G401.6 (cell line): ENCODE measurements around the gene CD63.

Experiments
- FAIRE-seq: peaks from 2 replicates; lab custom pipeline; 2012; peaks lifted over from hg19 to GRCh38; lab: Jason Lieb, UNC

Gene CD63

DNA sequence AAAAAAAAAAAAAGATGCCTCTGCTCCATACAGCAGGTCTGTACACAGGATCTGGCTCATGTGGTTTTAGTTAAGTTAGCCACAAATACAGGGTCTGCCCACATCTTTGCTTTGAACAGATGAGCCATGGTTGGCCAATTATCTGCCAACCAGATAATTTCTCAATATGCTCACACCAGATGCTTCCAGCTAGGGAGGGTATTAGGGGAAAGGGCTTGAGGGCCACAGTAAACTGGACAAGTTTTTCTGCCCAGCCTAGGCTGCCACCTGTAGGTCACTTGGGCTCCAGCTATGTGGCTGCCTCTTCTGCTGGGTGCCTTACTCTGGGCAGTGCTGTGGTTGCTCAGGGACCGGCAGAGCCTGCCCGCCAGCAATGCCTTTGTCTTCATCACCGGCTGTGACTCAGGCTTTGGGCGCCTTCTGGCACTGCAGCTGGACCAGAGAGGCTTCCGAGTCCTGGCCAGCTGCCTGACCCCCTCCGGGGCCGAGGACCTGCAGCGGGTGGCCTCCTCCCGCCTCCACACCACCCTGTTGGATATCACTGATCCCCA is 7.8 kb downstream of the CD63 start:
- no peak for FAIRE-seq

DNA sequence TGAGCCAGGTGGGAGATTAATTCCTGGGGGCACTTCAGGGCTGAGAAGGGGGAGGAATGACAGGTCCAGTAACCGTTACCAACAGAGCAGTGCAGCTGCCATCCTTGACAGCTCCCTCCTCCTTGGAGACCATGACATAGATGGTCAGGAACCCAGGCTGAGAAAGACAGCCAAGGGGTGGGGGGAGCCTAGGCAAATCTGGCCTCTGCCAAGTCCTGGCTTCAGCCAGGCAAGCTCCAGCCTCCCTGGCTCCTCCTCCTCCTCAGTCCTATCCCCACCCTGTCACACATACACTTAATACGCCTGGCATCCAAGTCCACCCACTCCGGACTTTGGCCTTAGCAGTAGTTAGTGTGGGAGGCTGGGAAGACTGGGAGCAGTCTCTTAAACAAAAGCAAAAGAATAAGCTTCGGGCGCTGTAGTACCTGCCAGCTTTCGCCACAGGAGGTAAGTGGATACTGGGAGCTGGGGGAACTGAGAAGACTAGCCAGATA is 8.7 kb downstream of the CD63 start, which contains the start of gene RDH5:
RDH5 (plus strand) TSS at position 323 of the 494 bp plus-strand sequence. CDS start 792 bp downstream, outside the sequence.
- no peak for FAIRE-seq

DNA sequence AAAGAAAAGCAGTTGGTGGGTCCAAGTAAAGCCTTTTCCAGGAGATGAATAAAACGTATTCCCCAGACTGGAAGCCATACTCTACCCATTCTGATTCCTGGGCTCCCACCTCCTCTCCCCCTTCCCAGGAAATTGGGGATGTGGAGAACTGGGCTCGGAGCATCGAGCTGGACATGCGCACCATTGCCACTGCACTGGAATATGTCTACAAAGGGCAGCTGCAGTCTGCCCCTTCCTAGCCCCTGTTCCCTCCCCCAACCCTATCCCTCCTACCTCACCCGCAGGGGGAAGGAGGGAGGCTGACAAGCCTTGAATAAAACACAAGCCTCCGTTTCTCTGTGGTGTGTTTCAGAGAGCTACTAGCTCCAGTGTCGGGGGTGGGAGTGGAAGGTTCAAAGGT is 9.4 kb downstream of the CD63 start:
- FAIRE-seq = no peak

- no peak for FAIRE-seq
These were observed 10.1 kb downstream of the CD63 start for GRCh38 chr12:55718624-55719275.

DNA sequence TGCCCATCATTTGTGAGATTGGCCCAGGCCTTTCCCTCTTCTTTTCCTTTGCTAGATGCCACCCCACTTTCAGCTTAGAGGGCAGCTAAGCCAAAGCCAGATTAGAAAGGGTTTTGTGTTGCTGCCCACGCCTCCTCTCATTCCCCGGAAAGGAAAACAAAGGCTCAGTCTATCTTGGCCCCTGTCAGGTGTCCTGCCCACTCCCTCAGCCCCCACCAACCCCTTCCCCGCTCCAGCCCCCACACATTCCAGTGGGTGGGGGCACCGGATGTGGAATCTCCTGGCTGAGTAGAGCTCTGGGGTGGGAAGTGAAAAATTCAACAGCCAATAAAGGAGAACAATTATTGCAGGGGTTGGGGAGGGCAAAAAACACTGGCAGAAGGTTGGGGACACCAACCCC is 10.8 kb downstream of the CD63 start:
- no peak for FAIRE-seq

DNA sequence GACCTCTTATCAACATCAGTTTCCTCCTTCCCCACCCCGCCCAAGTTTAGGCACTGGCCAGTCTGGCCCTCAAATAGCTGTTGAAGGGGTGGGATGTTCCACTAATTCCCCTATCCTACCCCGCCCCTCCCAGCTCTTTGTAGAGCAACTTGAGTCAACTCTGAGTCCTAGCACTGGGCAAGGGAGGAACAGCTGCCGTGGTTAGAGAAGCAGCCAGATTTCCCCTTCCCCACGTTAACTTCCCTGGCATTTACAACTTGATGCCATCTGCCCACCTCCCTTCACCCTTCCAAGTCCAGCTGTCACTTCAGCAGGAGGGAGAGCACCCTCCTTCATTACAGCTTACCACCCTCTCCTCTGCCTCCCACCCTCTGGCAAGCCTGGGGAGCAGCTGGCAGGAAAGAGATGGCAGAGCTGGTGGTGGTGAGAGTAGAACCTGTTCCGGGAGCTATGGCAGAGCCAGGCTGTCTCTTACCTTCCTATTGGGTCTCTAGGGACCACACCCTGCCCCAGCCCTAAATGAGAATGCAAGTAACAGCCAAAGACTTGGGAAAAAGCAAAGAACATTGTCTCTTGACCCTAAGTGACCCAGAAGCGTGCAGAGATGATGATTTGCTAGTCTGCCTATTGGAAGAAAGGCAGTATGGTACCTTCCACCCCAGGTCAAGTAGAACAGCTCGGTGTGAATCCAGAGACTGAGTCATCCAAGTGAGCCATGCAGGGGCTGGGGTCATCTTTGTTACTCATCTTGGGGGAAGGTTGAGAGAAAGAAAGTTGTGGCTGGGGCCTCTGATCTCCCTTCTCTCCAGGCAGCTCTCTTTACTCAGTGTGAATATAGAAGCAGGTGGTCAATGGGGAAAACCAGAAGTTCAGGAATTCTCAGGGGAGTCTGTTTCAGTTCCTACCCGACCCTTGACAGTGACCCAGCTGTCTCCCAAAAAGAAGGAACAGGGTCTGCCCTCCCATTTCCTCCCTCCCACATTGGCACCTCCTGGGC is 11.5 kb downstream of the CD63 start:
- no peak for FAIRE-seq

GRCh38 chr12:55716582-55716957 is 12.2 kb downstream of the CD63 start:
- FAIRE-seq = no peak

- peak; percentile 86 for FAIRE-seq
These were observed 12.8 kb downstream of the CD63 start, which contains the start of gene BLOC1S1 for GRCh38 chr12:55715833-55716581. BLOC1S1 (plus strand) TSS chr12:55716046; CDS start chr12:55716052, 6 bp downstream.

- FAIRE-seq = no peak
These were observed 13.5 kb downstream of the CD63 start for GRCh38 chr12:55715169-55715764.

GRCh38 chr12:55713721-55714120 is 15.1 kb downstream of the CD63 start:
- FAIRE-seq = no peak

DNA sequence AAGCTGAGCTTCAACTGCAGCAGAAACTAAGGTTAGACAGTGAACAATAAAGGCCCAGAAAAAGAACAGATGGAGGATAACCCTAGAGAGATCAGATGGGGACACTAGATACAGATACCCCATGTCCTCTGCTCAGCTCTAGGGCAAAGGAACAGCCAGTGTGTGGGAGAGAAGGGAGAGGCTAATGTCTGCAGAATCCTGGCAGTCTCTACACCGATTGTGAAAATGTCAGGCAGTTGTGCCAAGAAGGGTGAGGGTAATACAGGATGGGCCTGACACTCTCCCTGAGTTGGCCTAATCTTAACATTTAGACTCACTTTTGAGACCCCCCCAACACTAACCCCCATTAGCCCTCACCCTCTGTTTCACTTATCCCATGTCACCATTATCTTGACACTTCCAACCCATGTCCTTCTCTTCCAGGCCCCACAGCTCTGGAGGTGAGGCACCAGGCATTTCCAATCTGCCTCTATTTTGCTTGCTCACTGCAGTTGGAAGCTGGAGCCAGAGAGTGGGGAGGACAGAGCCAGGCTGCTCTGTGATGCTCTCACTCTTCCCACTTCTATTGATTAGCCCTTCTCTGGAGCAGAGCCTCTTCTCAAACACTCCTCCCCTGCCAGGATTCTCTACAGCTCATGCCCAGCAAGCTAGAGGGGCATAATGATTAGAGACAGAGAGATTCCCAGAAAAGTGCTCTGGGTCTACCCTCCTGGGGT is 16.0 kb downstream of the CD63 start:
- no peak for FAIRE-seq

DNA sequence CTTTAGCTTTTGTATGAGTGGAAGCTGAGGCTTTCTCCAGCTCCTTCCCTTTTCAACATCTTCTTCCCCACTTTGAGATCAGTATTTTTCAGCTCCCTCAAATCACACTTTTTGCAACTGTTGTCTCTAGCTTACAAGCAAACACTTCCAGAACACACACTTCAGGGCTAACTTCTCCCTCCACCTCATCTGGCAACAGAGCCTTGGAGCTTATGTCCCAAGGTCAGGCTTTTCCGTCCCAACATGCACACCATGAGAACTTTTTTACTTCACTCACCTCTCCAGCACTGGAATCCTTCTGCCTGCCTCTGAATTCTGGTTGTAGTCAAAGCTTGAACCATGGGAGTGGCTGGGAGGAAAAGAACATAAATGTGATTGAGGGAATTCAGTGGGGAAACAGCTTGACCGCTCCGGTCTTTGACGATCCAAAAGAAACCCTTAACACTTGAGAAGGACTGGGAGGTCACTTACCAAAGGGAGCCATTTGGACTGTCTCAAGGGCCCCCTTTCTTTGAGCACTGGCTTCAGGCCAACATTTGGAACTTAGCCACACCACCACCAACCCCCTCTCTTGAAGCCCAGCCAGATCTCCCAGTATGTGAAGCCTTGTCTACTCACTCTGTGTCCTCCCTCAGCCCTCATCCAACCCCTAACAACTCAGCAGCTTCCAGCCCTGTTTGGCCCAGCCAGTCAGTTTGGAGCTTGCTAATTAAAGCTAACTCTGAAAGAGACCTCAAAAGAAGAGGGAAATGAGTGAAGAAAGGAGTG is 16.8 kb downstream of the CD63 start:
- no peak for FAIRE-seq

DNA sequence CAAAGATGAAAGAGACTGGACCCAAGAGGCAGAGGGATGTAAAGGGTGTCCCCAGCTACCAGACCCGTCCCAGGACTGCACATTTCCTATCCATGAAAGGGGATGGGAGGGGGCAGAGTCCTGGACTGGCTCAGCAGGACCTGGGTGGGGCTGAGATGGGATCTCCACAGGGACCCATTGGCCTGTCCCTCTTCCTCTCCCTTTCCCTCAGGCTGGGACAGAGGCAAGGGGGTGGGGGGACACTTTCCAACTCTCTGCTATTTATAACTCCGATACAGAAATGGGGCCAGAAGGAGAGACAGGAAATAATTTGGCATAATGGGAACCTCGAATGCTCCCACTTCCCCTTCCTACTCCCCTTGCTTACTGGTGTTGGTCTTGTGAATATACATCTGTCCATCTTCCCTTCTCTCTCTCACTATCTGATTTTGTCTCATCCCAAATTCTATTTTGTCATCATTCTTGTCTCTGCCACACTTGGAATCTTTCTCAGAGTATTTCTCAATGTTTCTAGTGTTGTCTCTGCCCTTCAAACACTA is 20.0 kb downstream of the CD63 start:
- no peak for FAIRE-seq

GRCh38 chr12:55707841-55708694 is 20.7 kb downstream of the CD63 start, which contains the start of gene ITGA7:
ITGA7 (minus strand) TSS chr12:55707904; CDS start chr12:55707682, 222 bp downstream.
- no peak for FAIRE-seq

- FAIRE-seq = no peak
These were observed 21.6 kb downstream of the CD63 start for GRCh38 chr12:55707219-55707671.

DNA sequence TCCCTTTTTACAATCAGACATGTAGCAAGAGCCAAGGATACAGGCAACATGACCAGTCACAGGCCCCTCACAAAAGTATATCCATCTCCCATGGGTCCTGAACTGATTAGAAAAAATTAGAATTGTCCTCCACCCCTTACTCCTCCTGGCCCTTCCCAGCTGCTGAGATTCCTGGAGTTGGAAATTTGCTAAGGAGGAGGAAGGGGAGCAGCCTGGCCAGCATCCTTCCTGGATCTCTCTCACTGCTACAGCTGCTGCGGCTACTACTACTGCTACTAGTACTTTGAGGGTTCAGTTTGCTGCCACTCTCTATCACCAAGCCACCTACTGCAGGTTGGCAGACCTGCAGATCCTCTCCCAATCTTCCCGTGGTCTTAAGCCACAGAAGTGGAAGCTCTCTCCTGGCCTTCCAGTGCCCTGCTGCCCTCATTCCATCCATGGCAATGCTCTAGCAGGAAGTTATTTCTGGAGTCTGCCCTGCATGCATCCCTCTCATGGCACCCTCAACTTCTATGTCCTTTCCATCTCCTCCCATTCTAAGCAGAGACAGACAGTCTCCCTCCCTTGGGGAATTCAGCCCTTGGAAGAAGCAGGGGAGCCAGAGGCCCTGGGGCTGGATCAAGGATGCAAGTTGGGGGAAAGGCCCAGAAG is 22.1 kb downstream of the CD63 start:
- FAIRE-seq = no peak

GRCh38 chr12:55705782-55706402 is 22.9 kb downstream of the CD63 start:
- FAIRE-seq = no peak
